Left ventricle myocardium inferior (tissue), 1 donor: ENCODE measurements around the gene VPS54. TPM values are rescaled to one million over a fixed set of nuclear protein-coding genes. Genes with fewer than 3 reads are reported as not detected.
"Not testable (repeated sequence)": the region's sequence is repeated elsewhere in the genome, so short reads cannot be mapped to it uniquely, and the experiment has no call there.

Experiments used
- DNase-seq: peaks from one replicate; pipeline ENCODE4 v3.0.0-alpha.2; 2020
- H3K27ac ChIP-seq: fragments of 200-600 bp; replicated peaks from 2 replicates; pipeline ENCODE4 v1.8.0; 2021
- H3K27me3 ChIP-seq: fragments of 200-600 bp; 2 replicates; pipeline ENCODE4 v1.8.0; 2021; ENCODE audit warnings: low read depth
- H3K36me3 ChIP-seq: fragments of 200-600 bp; 2 replicates; pipeline ENCODE4 v1.8.0; 2021
- H3K4me1 ChIP-seq: fragments of 200-600 bp; 2 replicates; pipeline ENCODE4 v1.8.0; 2021
- H3K4me3 ChIP-seq: fragments of 200-600 bp; 2 replicates; pipeline ENCODE4 v1.8.0; 2021; ENCODE audit warnings: mild to moderate bottlenecking, moderate library complexity
- H3K9me3 ChIP-seq: fragments of 200-600 bp; replicated peaks from 2 replicates; pipeline ENCODE4 v1.8.0; 2021
- intact Hi-C: fragments of 100-400 bp; cut with micrococcal nuclease; formaldehyde crosslinking; loops from one replicate; pipeline ENCODE4 v1.11.0; 2022
- total RNA-seq: library from RNA; stranded (reverse); fragmentation: NEBNext Ultra II Directional; extraction: Animal tissue kit (Norgen Biotek cat#: 25700); gene quantifications from one replicate; pipeline ENCODE4 v1.2.1, GENCODE V29; 2021
- TF ChIP-seq, protein P1 (sequence below): fragments of 200-600 bp; IDR thresholded peaks from 2 replicates; pipeline ENCODE4 v1.8.0; 2021; ENCODE audit warnings: antibody characterized with exemption, mild to moderate bottlenecking, borderline replicate concordance
- donor health status: DM: no; HTN: yes; CAD: no; lungs with severe emphysema.

The VPS54 gene
- total RNA-seq, 1 donor from 2014 or later = 9.9 TPM

DNA sequence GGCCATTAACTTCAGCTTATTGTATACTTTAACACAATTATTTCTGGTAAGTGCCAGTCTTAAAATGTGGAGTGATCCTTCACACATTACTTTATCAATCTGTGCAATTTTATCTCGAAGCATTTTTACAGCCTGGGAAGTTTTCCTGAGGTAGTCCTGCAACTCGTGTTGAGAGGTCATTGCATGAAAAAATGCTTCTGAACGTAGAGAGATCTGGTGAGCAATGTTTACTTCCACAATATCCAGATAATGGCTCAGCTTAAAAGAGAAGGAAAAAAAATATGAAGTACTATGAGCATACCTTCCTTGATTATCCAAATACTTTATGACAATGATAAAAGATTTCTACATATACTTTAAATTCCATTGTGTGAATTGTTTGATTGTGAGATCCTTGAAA is 57.0 kb downstream of the VPS54 start:
- Histone ChIP-seq H3K4me3 (no peak overlapping the region), H3K36me3 (peaks cover 49% of the 10 kb centered on the region), H3K27ac (no peak overlapping the region), H3K4me1 (peaks cover 4% of the 10 kb centered on the region), H3K9me3 (no peaks in the 10 kb centered on the region), H3K27me3 (no peaks in the 10 kb centered on the region)
- no peak for DNase-seq
- TF ChIP-seq, protein P1, sequence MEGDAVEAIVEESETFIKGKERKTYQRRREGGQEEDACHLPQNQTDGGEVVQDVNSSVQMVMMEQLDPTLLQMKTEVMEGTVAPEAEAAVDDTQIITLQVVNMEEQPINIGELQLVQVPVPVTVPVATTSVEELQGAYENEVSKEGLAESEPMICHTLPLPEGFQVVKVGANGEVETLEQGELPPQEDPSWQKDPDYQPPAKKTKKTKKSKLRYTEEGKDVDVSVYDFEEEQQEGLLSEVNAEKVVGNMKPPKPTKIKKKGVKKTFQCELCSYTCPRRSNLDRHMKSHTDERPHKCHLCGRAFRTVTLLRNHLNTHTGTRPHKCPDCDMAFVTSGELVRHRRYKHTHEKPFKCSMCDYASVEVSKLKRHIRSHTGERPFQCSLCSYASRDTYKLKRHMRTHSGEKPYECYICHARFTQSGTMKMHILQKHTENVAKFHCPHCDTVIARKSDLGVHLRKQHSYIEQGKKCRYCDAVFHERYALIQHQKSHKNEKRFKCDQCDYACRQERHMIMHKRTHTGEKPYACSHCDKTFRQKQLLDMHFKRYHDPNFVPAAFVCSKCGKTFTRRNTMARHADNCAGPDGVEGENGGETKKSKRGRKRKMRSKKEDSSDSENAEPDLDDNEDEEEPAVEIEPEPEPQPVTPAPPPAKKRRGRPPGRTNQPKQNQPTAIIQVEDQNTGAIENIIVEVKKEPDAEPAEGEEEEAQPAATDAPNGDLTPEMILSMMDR = no peak
- intact Hi-C loops = no loop called here

DNA sequence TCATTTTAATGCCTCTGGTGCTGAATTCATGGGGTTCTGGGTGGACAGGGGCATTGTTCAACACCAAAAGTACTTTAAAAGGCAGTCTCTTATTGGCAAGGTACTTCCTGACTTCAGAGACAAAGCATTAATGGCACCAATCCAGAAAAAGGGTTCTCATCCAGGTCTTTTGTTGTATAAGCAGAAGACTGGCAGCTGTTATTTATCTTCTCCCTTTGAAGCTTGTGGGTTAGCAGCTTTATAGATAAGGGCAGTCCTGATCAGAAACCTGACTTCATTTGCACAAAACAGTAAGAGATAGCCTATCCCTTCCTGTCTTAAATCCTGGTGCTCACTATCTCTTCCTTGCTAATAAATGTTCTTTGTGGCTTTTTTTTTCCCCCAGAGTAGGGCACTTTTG is 68.8 kb downstream of the VPS54 start:
- no peak for DNase-seq
- Histone ChIP-seq H3K36me3 (peaks cover 54% of the 10 kb centered on the region), H3K9me3 (peaks cover 19% of the 10 kb centered on the region), H3K27ac (no peak overlapping the region), H3K4me3 (no peak overlapping the region), H3K4me1 (no peaks in the 10 kb centered on the region), H3K27me3 (no peaks in the 10 kb centered on the region)
- intact Hi-C loops = no loop called here
- TF ChIP-seq, protein P1 = no peak

DNA sequence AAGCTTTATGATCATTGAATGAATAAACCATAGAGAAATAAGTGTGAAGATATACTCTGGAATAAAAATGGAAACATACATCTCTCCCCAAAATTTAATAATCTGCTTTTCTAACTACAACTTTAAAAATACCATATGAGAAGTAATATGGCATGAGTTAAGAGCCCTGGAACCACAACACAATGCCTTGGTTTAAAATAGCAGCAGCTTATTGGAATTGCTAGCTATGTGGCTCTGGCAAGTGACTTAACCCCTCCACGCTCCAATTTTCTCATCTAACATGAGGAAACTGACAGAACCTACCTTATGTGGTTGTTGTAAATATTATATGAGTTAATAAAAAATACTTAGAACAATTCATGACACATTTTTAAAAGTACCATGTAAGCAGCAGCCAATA is 76.4 kb downstream of the VPS54 start:
- intact Hi-C loops = no loop called here
- Histone ChIP-seq H3K36me3 (peaks cover 60% of the 10 kb centered on the region), H3K27ac (no peak overlapping the region), H3K9me3 (peaks cover 18% of the 10 kb centered on the region), H3K4me3 (no peak overlapping the region), H3K4me1 (peaks cover 6% of the 10 kb centered on the region), H3K27me3 (no peaks in the 10 kb centered on the region)
- TF ChIP-seq, protein P1 = no peak
- DNase-seq = no peak

DNA sequence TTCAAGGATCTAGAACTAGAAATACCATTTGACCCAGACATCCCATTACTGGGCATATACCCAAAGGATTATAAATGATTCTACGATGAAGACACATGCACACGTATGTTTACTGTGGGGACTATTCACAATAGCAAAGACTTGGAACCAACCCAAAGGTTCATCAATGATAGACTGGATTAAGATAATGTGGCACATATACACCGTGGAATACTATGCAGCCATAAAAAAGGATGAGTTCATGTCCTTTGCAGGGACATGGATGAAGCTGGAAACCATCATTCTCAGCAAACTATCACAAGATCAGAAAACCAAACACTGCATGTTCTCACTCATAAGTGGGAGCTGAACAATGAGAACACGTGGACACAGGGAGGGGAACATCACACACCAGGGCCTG is 87.1 kb downstream of the VPS54 start:
- H3K4me1 ChIP-seq, H3K9me3 ChIP-seq, DNase-seq, H3K27ac ChIP-seq, H3K4me3 ChIP-seq, intact Hi-C loops, H3K27me3 ChIP-seq: not testable (repeated sequence)
- H3K36me3 ChIP-seq = peaks cover 40% of the 10 kb centered on the region

DNA sequence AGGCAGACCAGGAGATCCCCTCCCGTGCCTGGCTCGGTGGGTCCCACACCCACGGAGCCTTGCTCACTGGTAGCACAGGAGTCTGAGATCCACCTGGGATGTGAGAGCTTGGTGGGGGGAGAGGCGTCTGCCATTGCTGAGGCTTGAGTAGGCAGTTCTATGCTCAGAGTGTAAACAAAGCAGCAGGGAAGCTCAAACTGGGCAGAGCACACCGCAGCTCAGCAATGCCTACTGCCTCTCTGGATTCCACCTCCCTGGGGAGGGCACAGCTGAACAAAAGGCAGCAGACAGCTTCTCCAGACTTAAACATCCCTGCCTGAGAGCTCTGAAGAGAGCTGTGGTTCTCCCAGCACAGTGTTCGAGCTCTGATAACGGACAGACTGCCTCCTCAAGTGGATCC is 92.4 kb downstream of the VPS54 start:
- Histone ChIP-seq H3K27ac (no peak overlapping the region), H3K27me3 (no peaks in the 10 kb centered on the region), H3K36me3 (peaks cover 25% of the 10 kb centered on the region), H3K9me3 (peaks cover 4% of the 10 kb centered on the region), H3K4me1 (no peaks in the 10 kb centered on the region), H3K4me3 (no peak overlapping the region)
- intact Hi-C loops = no loop called here
- TF ChIP-seq, protein P1 = no peak
- no peak for DNase-seq

DNA sequence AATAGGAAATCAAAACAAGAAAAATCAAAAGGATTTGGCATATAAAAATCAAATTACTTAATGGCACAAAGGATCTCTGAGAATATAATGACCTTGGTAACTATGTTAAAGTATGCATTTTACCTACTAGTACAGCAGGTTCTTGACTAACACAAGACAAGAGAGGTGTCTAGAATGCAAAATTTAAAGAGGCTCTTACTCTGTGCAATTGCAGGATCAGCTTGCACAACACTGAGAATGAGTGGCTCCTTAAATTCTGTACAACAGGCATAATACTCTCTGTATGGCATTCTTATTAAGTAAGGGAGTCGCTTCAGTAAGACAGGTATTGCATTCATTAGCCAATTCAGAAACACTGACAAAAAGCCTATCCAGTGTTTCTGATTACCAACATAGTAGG is 104.9 kb downstream of the VPS54 start:
- Histone ChIP-seq H3K36me3 (peaks cover 68% of the 10 kb centered on the region), H3K27ac (no peak overlapping the region), H3K9me3 (no peaks in the 10 kb centered on the region), H3K4me1 (no peaks in the 10 kb centered on the region), H3K27me3 (no peaks in the 10 kb centered on the region), H3K4me3 (no peak overlapping the region)
- DNase-seq = no peak
- intact Hi-C loops = no loop called here
- TF ChIP-seq, protein P1 = no peak
